ENCODE data around the gene CLCN3.
A peak's percentile ranks its signal among the peaks of the same experiment; 100 is the strongest.
"Not testable (repeated sequence)": the region's sequence is repeated elsewhere in the genome, so short reads cannot be mapped to it uniquely, and the experiment has no call there.

The CLCN3 gene

DNA sequence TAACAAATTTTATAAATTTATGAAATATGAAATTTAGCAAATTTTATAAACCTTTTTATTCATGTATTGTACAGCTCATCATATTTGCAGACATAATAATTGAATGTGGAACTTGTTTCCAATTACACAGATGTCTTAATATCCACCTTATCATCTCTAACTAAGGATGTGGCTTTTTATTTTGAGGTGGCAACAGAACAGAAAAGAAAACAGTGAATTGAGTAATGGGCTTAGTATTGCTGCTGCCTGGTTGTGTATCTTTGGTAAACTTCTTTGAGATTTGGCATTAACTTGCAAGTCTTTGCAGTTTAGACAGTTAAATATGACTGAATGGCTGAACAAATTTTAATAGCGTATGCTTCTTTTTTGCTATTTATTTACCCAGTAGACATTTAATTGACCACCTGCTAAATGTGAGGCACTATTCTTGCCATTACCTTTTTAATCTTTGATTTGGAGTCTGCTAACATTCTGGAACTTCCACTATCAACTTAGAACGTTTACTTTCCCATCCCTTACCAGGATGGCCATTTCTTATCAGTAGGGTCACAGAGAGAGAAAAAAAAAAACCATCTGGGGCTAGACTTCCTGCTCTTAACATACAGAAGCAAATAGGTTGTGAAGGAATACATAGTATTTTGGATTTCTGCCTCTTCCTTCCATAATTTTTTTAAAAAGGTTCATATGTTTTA is 44.8 kb downstream of the CLCN3 start:
- TF ChIP-seq, protein P1, sequence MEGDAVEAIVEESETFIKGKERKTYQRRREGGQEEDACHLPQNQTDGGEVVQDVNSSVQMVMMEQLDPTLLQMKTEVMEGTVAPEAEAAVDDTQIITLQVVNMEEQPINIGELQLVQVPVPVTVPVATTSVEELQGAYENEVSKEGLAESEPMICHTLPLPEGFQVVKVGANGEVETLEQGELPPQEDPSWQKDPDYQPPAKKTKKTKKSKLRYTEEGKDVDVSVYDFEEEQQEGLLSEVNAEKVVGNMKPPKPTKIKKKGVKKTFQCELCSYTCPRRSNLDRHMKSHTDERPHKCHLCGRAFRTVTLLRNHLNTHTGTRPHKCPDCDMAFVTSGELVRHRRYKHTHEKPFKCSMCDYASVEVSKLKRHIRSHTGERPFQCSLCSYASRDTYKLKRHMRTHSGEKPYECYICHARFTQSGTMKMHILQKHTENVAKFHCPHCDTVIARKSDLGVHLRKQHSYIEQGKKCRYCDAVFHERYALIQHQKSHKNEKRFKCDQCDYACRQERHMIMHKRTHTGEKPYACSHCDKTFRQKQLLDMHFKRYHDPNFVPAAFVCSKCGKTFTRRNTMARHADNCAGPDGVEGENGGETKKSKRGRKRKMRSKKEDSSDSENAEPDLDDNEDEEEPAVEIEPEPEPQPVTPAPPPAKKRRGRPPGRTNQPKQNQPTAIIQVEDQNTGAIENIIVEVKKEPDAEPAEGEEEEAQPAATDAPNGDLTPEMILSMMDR (IDR thresholded peaks at IDR 0.05; ENCODE audit: low read depth, low read length): no peak
- TF ChIP-seq MYC (IDR thresholded peaks at IDR 0.05; ENCODE audit: low read depth, low read length) (no peak), POLR2A (IDR thresholded peaks at IDR 0.05; ENCODE audit: extremely low read depth, insufficient read length) (no peak)
- TF ChIP-seq, protein P2, sequence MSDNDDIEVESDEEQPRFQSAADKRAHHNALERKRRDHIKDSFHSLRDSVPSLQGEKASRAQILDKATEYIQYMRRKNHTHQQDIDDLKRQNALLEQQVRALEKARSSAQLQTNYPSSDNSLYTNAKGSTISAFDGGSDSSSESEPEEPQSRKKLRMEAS (IDR thresholded peaks at IDR 0.05; ENCODE audit: low read depth, low read length): no peak
- no peak overlapping the region for H3K4me3 ChIP-seq (ENCODE audit: low read depth, low read length)
- DNase-seq (ENCODE audit: low read depth): no peak

DNA sequence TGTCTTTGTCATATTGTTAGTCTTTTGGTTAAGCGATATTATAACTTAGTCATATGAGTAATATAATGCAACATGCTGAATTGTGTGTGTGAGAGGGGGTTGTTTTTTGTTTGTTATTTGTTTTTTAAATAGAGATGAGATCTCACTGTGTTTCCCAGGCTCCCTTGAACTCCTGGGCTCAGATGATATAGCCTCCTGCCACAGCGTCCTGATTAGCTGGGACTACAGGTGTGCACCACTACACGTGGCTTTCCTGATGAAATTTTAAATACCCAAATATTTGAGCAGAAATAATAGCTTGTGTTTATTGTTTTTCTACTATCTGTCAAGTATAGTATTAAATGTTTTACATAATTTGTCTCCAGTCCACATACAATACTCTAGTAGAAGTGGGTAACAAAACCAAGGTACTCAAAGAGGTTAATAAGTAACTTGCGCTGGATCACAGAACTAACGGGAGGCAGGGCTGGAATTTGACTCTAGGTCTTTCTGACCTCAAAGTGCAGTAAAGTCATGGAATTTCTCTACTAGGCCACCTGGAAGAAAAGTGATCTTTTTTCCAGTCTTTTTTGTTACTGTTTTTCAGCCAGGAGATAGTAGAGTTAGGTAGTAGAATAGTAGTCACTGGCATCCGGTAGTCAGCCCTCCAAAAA is 47.8 kb downstream of the CLCN3 start:
- no peak for DNase-seq (ENCODE audit: low read depth)
- no peak overlapping the region for H3K4me3 ChIP-seq (ENCODE audit: low read depth, low read length)
- TF ChIP-seq MYC (IDR thresholded peaks at IDR 0.05; ENCODE audit: low read depth, low read length) (no peak), POLR2A (IDR thresholded peaks at IDR 0.05; ENCODE audit: extremely low read depth, insufficient read length) (no peak)
- TF ChIP-seq, protein P2 (IDR thresholded peaks at IDR 0.05; ENCODE audit: low read depth, low read length): no peak
- TF ChIP-seq, protein P1 (IDR thresholded peaks at IDR 0.05; ENCODE audit: low read depth, low read length): no peak

DNA sequence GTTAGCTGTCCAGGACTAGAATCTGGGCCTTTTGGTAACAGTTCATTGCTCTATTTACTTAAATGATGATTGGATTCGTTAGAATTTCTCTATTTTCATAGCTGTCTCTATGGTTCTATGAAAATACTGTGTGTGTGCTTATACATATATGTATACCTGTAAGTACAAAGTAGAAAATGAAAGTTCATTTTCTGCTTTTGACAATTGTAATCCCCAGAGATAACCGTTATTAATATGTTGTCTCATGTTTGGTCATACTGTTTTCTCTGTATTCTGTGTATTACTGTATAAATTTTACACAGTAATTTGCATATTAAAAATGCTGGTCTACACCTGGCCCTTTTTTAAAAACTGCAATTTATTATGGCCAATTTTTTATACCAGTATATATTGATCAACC is 55.4 kb downstream of the CLCN3 start:
- H3K4me3 ChIP-seq (ENCODE audit: low read depth, low read length): no peak overlapping the region
- no peak for DNase-seq (ENCODE audit: low read depth)
- TF ChIP-seq, protein P2 (IDR thresholded peaks at IDR 0.05; ENCODE audit: low read depth, low read length): no peak
- TF ChIP-seq MYC (IDR thresholded peaks at IDR 0.05; ENCODE audit: low read depth, low read length): no peak
- TF ChIP-seq, protein P1 (IDR thresholded peaks at IDR 0.05; ENCODE audit: low read depth, low read length): no peak
- no peak for TF ChIP-seq POLR2A (IDR thresholded peaks at IDR 0.05; ENCODE audit: extremely low read depth, insufficient read length)

DNA sequence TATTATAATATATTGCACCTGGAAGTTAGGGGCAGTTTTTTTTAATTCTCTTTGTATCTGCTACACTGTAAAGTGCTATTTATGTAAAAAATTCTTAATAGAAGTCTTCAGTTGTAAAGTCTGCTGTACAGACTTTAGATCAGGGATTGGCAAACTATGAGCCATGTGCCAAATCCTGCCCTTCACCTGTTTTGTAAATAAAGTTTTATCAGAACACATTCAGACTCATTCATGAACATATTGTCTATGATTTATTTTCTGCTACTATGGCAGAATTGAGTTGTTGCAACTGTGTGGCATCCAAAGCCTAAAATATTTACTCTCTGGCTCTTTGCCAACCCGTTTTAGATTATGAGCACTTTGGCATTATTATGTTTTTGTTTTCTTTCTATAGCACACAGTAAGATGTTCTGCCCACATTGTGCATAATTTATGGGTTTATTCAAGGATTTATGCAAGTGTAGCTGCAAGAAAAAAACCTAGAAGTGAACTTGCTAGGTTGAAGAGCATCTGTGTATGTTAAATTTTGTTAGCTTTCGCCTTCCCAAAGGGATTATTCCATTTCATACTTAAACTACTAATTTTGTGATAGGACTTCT is 56.9 kb downstream of the CLCN3 start:
- no peak for DNase-seq (ENCODE audit: low read depth)
- no peak for TF ChIP-seq MYC (IDR thresholded peaks at IDR 0.05; ENCODE audit: low read depth, low read length)
- no peak overlapping the region for H3K4me3 ChIP-seq (ENCODE audit: low read depth, low read length)

- H3K4me3 ChIP-seq (ENCODE audit: low read depth, low read length); DNase-seq (ENCODE audit: low read depth): not testable (repeated sequence)
These were observed 58.1 kb downstream of the CLCN3 start for GRCh38 chr4:169678486-169678885.

- not testable (repeated sequence) for DNase-seq (ENCODE audit: low read depth); H3K4me3 ChIP-seq (ENCODE audit: low read depth, low read length)
These were observed 58.7 kb downstream of the CLCN3 start for GRCh38 chr4:169678951-169679591.

DNA sequence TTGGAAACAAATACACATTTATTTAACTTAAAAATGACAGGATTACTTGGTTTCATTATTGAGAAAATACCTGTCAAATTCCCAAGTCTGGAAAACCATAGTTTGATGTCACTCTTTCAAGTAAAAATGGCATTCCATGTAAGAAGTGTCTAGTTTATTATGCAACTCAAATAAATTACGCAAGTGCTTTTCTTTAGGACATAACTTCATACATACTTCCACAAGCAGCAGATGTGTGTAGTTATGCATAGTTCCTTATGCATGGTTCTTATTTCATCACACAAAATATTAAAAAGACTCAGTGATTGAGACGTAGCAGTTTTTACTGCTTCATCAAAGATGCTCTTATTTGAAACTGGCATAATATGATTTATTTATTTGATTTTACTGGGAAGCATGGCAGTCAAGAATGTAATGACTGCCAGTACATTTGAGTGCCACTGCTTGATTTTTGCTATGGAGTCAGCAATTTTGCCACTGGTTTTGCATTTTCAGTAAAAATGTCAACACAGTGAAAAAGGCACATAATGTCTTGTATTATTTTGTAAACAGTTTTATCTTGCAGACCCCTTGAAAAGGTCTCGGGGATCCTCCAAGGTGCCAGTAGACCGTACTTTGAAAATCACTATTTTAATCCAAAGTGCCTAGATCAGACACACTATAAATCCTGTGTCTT is 62.1 kb downstream of the CLCN3 start:
- no peak for TF ChIP-seq MYC (IDR thresholded peaks at IDR 0.05; ENCODE audit: low read depth, low read length)
- TF ChIP-seq, protein P2 (IDR thresholded peaks at IDR 0.05; ENCODE audit: low read depth, low read length): no peak
- TF ChIP-seq, protein P1 (IDR thresholded peaks at IDR 0.05; ENCODE audit: low read depth, low read length): no peak
- peak; percentile 25 for DNase-seq (ENCODE audit: low read depth)
- no peak overlapping the region for H3K4me3 ChIP-seq (ENCODE audit: low read depth, low read length)

All from NB4 (cell line).